Natural killer cell (primary cell): ENCODE results near the gene PRR5L. TPM values are rescaled to one million over a fixed set of nuclear protein-coding genes. Genes with fewer than 3 reads are reported as not detected.

Source experiments
- ATAC-seq, 3 donors: fragments of 150-1000 bp in 2 of 3; fragments of 200-7000 bp in 1 of 3; cut with Tn5 transposase; 1 replicate in 1 of 3; 2 replicates in 2 of 3; pipeline ENCODE4 v1.10.0; 2021; ENCODE audit warnings: mild to moderate bottlenecking in 2 of 3, moderate library complexity in 2 of 3
- DNase-seq, 2 donors: peaks; one replicate each; pipeline versions ENCODE4 v3.0.0 to v3.0.0-alpha.2; 2013 to 2021; ENCODE audit warnings: mixed read lengths in 1 of 2
- H3K27ac ChIP-seq: one replicate; pipeline ENCODE4 v1.5.1; 2013; ENCODE audit warnings: mild to moderate bottlenecking, low read length
- H3K27me3 ChIP-seq: one replicate; pipeline ENCODE4 v1.6.1; 2013; ENCODE audit warnings: low read length; ENCODE audit not compliant: control insufficient read depth, insufficient read depth
- H3K36me3 ChIP-seq: one replicate; pipeline ENCODE4 v1.6.1; 2013; ENCODE audit warnings: low read length; ENCODE audit not compliant: control insufficient read depth, insufficient read depth
- H3K4me1 ChIP-seq: one replicate; pipeline ENCODE4 v1.6.1; 2013; ENCODE audit warnings: low read length; ENCODE audit not compliant: control insufficient read depth, insufficient read depth
- H3K4me3 ChIP-seq: one replicate; pipeline ENCODE4 v1.5.1; 2013; ENCODE audit warnings: low read length
- H3K9me3 ChIP-seq: one replicate; pipeline ENCODE4 v1.6.1; 2013; ENCODE audit warnings: low read length; ENCODE audit not compliant: control insufficient read depth, insufficient read depth
- H3K27ac Mint-ChIP-seq, 2 donors: one replicate each; pipeline ENCODE4 v1.8.0; 2022; ENCODE audit warnings: mild to moderate bottlenecking in 2 of 2, mixed read lengths in 2 of 2, moderate library complexity in 1 of 2
- H3K27me3 Mint-ChIP-seq, 2 donors: one replicate each; pipeline ENCODE4 v1.8.0; 2022; ENCODE audit warnings: low read depth in 2 of 2, mixed read lengths in 2 of 2
- H3K36me3 Mint-ChIP-seq: one replicate; pipeline ENCODE4 v1.8.0; 2022; ENCODE audit warnings: mixed read lengths
- H3K4me1 Mint-ChIP-seq, 2 donors: one replicate each; pipeline ENCODE4 v1.8.0; 2022; ENCODE audit warnings: mixed read lengths in 2 of 2
- H3K4me3 Mint-ChIP-seq: one replicate; pipeline ENCODE4 v1.8.0; 2022; ENCODE audit warnings: mild to moderate bottlenecking, moderate library complexity, mixed read lengths
- H3K9me3 Mint-ChIP-seq, 2 donors: one replicate each; pipeline ENCODE4 v1.8.0; 2022; ENCODE audit warnings: mixed read lengths in 2 of 2
- CTCF ChIP-seq: fragments of 200-600 bp; IDR thresholded peaks from one replicate; pipeline ENCODE4 v1.8.0; 2022; ENCODE audit warnings: antibody characterized with exemption
- WGBS: methylation state at CpG from one replicate; pipeline ENCODE4 v1.1.7; 2013; ENCODE audit warnings: missing lambda C conversion rate; ENCODE audit not compliant: insufficient coverage; 5-methylcytosine and 5-hydroxymethylcytosine counted together
- intact Hi-C: fragments of 100-400 bp; cut with micrococcal nuclease; formaldehyde crosslinking; loops from one replicate; pipeline ENCODE4 v1.14.2; 2022
- total RNA-seq, 4 donors: library from RNA; stranded (reverse); fragments of 120-200 nt in 1 of 4; gene quantifications; one replicate each; pipeline versions ENCODE4 v1.2.3 to v1.2.4, GENCODE V29; 2013 to 2022

The PRR5L gene
- total RNA-seq, 3 donors from 2014 or later (not counting 1 experiment from before 2014, with no cell fraction given), result 128 to 367 (median 303) TPM

GRCh38 chr11:36361901-36362391, 65.9 kb downstream of the PRR5L start:
- H3K36me3 ChIP-seq, result no peaks in the 10 kb centered on the region
- H3K9me3 ChIP-seq, result no peaks in the 10 kb centered on the region
- no peak overlapping the region for H3K27ac ChIP-seq
- peaks cover 13% of the 10 kb centered on the region for H3K4me1 ChIP-seq
- H3K4me3 Mint-ChIP-seq, result peak overlapping the region; percentile 40
- peaks cover 35 to 37% of the 10 kb centered on the region in 2 donors for H3K4me1 Mint-ChIP-seq
- ATAC-seq (no peak), DNase-seq (peak in 1 of 2 donors; percentile 23)
- intact Hi-C loops, result no loop called here
- no peak for TF ChIP-seq CTCF
- no peaks in the 10 kb centered on the region for H3K9me3 Mint-ChIP-seq
- H3K27me3 Mint-ChIP-seq, result peaks cover 0 to 6% of the 10 kb centered on the region in 2 donors
- peaks cover 2% of the 10 kb centered on the region for H3K27me3 ChIP-seq
- no peaks in the 10 kb centered on the region for H3K36me3 Mint-ChIP-seq
- WGBS, result 75% methylated on average over 10 of the region's 11 CpGs
- no peak overlapping the region for H3K4me3 ChIP-seq
- H3K27ac Mint-ChIP-seq, result peak overlapping the region in 1 of 2 donors; percentile 31

- H3K9me3 Mint-ChIP-seq, result no peaks in the 10 kb centered on the region
- H3K4me1 ChIP-seq, result peaks cover 13% of the 10 kb centered on the region
- DNase-seq, result no peak
- no peak for TF ChIP-seq CTCF
- no peak overlapping the region for H3K27ac Mint-ChIP-seq
- H3K4me1 Mint-ChIP-seq, result peaks cover 36 to 39% of the 10 kb centered on the region in 2 donors
- intact Hi-C loops, result no loop called here
- no peaks in the 10 kb centered on the region for H3K9me3 ChIP-seq
- H3K27me3 ChIP-seq, result peaks cover 2% of the 10 kb centered on the region
- H3K4me3 ChIP-seq, result no peak overlapping the region
- WGBS, result 70% methylated on average over 3 of the region's 4 CpGs
- H3K27me3 Mint-ChIP-seq, result peaks cover 0 to 10% of the 10 kb centered on the region in 2 donors
- H3K36me3 Mint-ChIP-seq, result no peaks in the 10 kb centered on the region
- no peak overlapping the region for H3K27ac ChIP-seq
- no peak for ATAC-seq
- H3K36me3 ChIP-seq, result no peaks in the 10 kb centered on the region
- H3K4me3 Mint-ChIP-seq, result no peak overlapping the region
Observed at GRCh38 chr11:36362902-36363301, 66.8 kb downstream of the PRR5L start.

GRCh38 chr11:36363361-36364268, 67.5 kb downstream of the PRR5L start:
- no peak for TF ChIP-seq CTCF
- H3K27ac Mint-ChIP-seq, result no peak overlapping the region

More at GRCh38 chr11:36363361-36364268, 67.5 kb downstream of the PRR5L start:
- H3K4me1 ChIP-seq, result peaks cover 13% of the 10 kb centered on the region
- H3K27ac ChIP-seq, result no peak overlapping the region
- H3K27me3 ChIP-seq, result peaks cover 2% of the 10 kb centered on the region
- no peak for ATAC-seq
- Mint-ChIP-seq H3K27me3 (peaks cover 0 to 11% of the 10 kb centered on the region in 2 donors), H3K36me3 (no peaks in the 10 kb centered on the region), H3K4me3 (no peak overlapping the region), H3K4me1 (peaks cover 31 to 41% of the 10 kb centered on the region in 2 donors), H3K9me3 (no peaks in the 10 kb centered on the region)
- DNase-seq, result no peak
- 32% methylated on average over 5 of the region's 5 CpGs for WGBS
- H3K4me3 ChIP-seq, result no peak overlapping the region
- intact Hi-C loops, result no loop called here
- no peaks in the 10 kb centered on the region for H3K9me3 ChIP-seq
- H3K36me3 ChIP-seq, result no peaks in the 10 kb centered on the region
